ENCODE measurements around the gene ITGA8. TPM values are rescaled to one million over a fixed set of nuclear protein-coding genes. Genes with fewer than 3 reads are reported as not detected.

The ITGA8 gene
- polyA plus RNA-seq, 3 donors = not detected

- Mint-ChIP-seq H3K9me3 (no peaks in the 10 kb centered on the region), H3K27ac (no peak overlapping the region), H3K4me3 (no peak overlapping the region), H3K27me3 (ENCODE audit: low read depth in 3 of 3) (peaks cover 23 to 30% (median 28%) of the 10 kb centered on the region in 3 donors), H3K4me1 (no peaks in the 10 kb centered on the region), H3K36me3 (no peaks in the 10 kb centered on the region)
- H3K9me3 ChIP-seq (replicated peaks in 1 of 2; ENCODE audit: control insufficient read depth in 1 of 2, insufficient read depth in 1 of 2, low read length in 2 of 2) = no peaks in the 10 kb centered on the region
- H3K27me3 ChIP-seq (ENCODE audit: control insufficient read depth in 2 of 2, insufficient read depth in 2 of 2, low read length in 2 of 2) = peaks cover 8 to 20% of the 10 kb centered on the region in 2 donors
- no peak overlapping the region for H3K9ac ChIP-seq (ENCODE audit: insufficient read depth, low read length, poor library complexity, severe bottlenecking)
- no peak overlapping the region for H3K4me3 ChIP-seq (replicated peaks in 1 of 3; ENCODE audit: low read depth in 2 of 3, low read length in 3 of 3)
- H4K20me1 ChIP-seq (ENCODE audit: insufficient read depth, low read length) = no peaks in the 10 kb centered on the region
- WGBS (ENCODE audit: insufficient coverage) = no CpG with 5 or more reads among the region's 2 CpGs
- no peak for TF ChIP-seq CTCF (IDR thresholded peaks at IDR 0.05)
- no peak overlapping the region for H3K27ac ChIP-seq (ENCODE audit: low read depth in 1 of 2, low read length in 2 of 2)
- no peaks in the 10 kb centered on the region for H3K4me1 ChIP-seq (ENCODE audit: control insufficient read depth in 1 of 2, insufficient read depth in 2 of 2, low read length in 2 of 2)
- intact Hi-C loops (cut with micrococcal nuclease) = no loop called here
- no peak for DNase-seq
- H3K4me2 ChIP-seq (replicated peaks; ENCODE audit: extremely low read depth, low read length, poor library complexity, severe bottlenecking) = no peak overlapping the region
- H3K79me2 ChIP-seq (ENCODE audit: insufficient read depth, low read length) = no peaks in the 10 kb centered on the region
- H3K36me3 ChIP-seq (replicated peaks in 1 of 2; ENCODE audit: control insufficient read depth in 1 of 2, insufficient read depth in 2 of 2, low read length in 2 of 2) = no peaks in the 10 kb centered on the region
- H2AFZ ChIP-seq (ENCODE audit: insufficient read depth, low read depth, low read length, poor library complexity, severe bottlenecking) = no peak overlapping the region
Observed at GRCh38 chr10:15724683-15725082, 5.0 kb upstream of the ITGA8 start.

GRCh38 chr10:15723803-15724202 lies 4.1 kb upstream of the ITGA8 start:
- Mint-ChIP-seq H3K4me3 (no peak overlapping the region), H3K4me1 (no peaks in the 10 kb centered on the region), H3K9me3 (peaks cover 0 to 4% (median 0%) of the 10 kb centered on the region in 7 donors), H3K36me3 (no peaks in the 10 kb centered on the region), H3K27ac (no peak overlapping the region), H3K27me3 (ENCODE audit: low read depth in 3 of 3) (peaks cover 29 to 36% (median 36%) of the 10 kb centered on the region in 3 donors)
- no peak for TF ChIP-seq CTCF (IDR thresholded peaks at IDR 0.05)
- Histone ChIP-seq H3K79me2 (ENCODE audit: insufficient read depth, low read length) (no peaks in the 10 kb centered on the region), H3K27me3 (ENCODE audit: control insufficient read depth in 2 of 2, insufficient read depth in 2 of 2, low read length in 2 of 2) (peaks cover 11 to 24% of the 10 kb centered on the region in 2 donors), H3K4me3 (replicated peaks in 1 of 3; ENCODE audit: low read depth in 2 of 3, low read length in 3 of 3) (no peak overlapping the region), H3K36me3 (replicated peaks in 1 of 2; ENCODE audit: control insufficient read depth in 1 of 2, insufficient read depth in 2 of 2, low read length in 2 of 2) (no peaks in the 10 kb centered on the region), H3K4me2 (replicated peaks; ENCODE audit: extremely low read depth, low read length, poor library complexity, severe bottlenecking) (no peak overlapping the region), H3K9ac (ENCODE audit: insufficient read depth, low read length, poor library complexity, severe bottlenecking) (no peak overlapping the region), H2AFZ (ENCODE audit: insufficient read depth, low read depth, low read length, poor library complexity, severe bottlenecking) (no peak overlapping the region), H3K27ac (ENCODE audit: low read depth in 1 of 2, low read length in 2 of 2) (no peak overlapping the region), H3K4me1 (ENCODE audit: control insufficient read depth in 1 of 2, insufficient read depth in 2 of 2, low read length in 2 of 2) (no peaks in the 10 kb centered on the region), H4K20me1 (ENCODE audit: insufficient read depth, low read length) (no peaks in the 10 kb centered on the region), H3K9me3 (replicated peaks in 1 of 2; ENCODE audit: control insufficient read depth in 1 of 2, insufficient read depth in 1 of 2, low read length in 2 of 2) (peaks cover 0 to 4% of the 10 kb centered on the region in 2 donors)
- 86% methylated on average over 2 of the region's 4 CpGs for WGBS (ENCODE audit: insufficient coverage)
- intact Hi-C loops (cut with micrococcal nuclease) = no loop called here
- DNase-seq = no peak
